Omental fat pad (tissue), 4 donors: Measurements from ENCODE around the gene SLC25A39. TPM values are rescaled to one million over a fixed set of nuclear protein-coding genes. Genes with fewer than 3 reads are reported as not detected.

Experiments
- ATAC-seq: fragments of 150-250 bp; one replicate; pipeline ENCODE4 v1.9.1; 2016; ENCODE audit warnings: mild to moderate bottlenecking, moderate library complexity; ENCODE audit not compliant: low FRiP score
- DNase-seq: peaks from one replicate; pipeline ENCODE4 v3.0.0-alpha.2; 2019; ENCODE audit warnings: low spot score
- total RNA-seq, 4 donors: library from RNA; depleted of rRNA; stranded (reverse); fragments of >200 nt; gene quantifications; one replicate each; pipeline ENCODE4 v1.1.0, GENCODE V29; 2016
- TF ChIP-seq, protein P1 (sequence below), 3 donors: fragments of 450-650 bp; IDR thresholded peaks; one replicate each; pipeline ENCODE4 v1.5.1; 2016 to 2017; ENCODE audit warnings: antibody characterized with exemption in 3 of 3, mild to moderate bottlenecking in 3 of 3, moderate library complexity in 2 of 3

The SLC25A39 gene
- total RNA-seq, 4 donors from 2014 or later: 46.0 to 75.7 (median 60.7) TPM

DNA sequence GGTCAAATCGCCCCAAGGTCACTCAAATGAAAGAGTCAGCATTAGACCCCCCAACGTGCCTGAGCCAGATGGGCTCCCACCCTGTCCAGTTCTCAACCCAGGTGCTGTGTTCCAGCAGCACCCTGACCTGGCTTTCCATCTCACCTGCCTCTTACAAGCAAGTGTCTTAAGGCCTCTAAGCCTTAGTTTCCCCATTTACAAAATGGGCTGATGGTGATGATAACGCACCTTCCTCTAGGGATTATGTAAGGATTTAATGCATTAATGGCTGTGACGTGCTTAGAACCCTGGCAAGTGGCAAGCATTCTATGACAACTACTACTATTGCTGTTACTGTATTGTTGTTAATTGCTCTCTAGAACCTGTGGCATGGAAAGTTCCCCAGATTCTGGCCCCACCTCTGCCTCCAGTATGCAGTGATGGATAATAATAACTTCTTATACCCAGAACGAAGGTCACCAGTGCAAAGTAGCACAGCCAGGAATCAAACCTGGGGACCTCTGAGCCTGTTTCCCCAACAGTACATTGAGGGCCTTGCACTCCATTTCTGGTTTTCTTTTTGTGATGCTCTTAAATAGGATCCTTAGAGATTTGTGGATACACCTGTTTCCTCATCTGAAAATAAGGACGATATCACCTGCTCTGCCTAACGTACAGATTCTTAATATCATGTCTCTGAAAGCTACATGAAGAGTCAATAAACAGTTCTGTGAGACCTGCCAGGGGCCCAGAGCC is 3.3 kb upstream of the SLC25A39 start:
- TF ChIP-seq, protein P1, sequence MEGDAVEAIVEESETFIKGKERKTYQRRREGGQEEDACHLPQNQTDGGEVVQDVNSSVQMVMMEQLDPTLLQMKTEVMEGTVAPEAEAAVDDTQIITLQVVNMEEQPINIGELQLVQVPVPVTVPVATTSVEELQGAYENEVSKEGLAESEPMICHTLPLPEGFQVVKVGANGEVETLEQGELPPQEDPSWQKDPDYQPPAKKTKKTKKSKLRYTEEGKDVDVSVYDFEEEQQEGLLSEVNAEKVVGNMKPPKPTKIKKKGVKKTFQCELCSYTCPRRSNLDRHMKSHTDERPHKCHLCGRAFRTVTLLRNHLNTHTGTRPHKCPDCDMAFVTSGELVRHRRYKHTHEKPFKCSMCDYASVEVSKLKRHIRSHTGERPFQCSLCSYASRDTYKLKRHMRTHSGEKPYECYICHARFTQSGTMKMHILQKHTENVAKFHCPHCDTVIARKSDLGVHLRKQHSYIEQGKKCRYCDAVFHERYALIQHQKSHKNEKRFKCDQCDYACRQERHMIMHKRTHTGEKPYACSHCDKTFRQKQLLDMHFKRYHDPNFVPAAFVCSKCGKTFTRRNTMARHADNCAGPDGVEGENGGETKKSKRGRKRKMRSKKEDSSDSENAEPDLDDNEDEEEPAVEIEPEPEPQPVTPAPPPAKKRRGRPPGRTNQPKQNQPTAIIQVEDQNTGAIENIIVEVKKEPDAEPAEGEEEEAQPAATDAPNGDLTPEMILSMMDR (IDR thresholded peaks at IDR 0.05): no peak
- DNase-seq (no peak), ATAC-seq (no peak)

DNA sequence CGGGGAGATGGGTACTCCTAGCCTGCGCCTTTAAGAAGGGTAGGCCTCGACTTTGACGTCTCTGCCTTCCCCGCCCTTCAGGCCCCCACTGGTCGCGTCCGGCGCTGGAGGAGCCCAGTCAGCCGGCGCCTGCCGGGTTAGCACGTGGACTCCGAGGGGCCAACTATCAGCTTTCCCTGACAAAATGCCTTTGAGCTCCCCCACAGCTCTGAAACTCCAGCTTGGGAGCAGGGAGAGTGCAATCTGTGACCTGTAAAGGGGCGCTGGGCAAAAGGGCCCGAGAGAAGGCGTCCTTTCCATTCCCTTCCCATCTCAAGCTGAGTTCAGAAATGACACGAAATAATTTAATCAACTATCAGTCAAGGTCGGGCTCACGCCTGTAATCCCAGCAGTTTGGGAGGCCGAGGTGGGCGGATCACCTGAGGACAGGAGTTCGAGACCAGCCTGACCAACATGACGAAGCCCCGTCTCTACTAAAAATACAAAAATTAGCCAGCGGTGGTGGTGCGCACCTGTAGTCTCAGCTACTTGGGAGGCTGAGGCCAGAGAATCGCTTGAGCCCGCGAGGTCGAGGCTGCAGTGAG is 2.3 kb upstream of the SLC25A39 start:
- DNase-seq: peak; percentile 91
- TF ChIP-seq, protein P1 (IDR thresholded peaks at IDR 0.05): no peak
- peak; percentile 90 for ATAC-seq

DNA sequence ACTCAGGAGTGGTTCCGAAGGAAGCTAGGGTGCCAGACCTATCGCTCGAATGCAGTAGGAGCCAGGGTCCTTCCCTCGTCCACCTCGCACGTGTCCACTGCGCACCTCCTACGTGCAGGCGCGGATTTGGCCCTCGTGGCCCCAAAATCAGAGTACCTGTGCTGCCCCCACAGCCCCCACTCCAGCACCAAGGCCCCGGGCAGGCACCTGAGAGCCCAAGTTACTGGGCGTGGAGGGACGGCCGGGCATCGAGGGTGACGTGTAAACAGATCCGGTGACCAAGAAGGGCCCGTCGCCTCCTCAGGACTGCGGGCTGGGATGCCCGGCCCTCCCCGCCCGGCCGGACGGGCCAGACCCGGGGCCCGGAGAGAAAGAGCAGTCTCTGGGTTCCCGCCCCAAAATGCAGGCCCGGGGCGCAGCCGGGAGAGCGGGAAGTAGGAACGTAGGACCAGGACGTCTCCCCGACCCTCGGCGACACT is 492 bp downstream of the SLC25A39 start:
- DNase-seq (no peak), ATAC-seq (no peak)
- TF ChIP-seq, protein P1 (IDR thresholded peaks at IDR 0.05): no peak

DNA sequence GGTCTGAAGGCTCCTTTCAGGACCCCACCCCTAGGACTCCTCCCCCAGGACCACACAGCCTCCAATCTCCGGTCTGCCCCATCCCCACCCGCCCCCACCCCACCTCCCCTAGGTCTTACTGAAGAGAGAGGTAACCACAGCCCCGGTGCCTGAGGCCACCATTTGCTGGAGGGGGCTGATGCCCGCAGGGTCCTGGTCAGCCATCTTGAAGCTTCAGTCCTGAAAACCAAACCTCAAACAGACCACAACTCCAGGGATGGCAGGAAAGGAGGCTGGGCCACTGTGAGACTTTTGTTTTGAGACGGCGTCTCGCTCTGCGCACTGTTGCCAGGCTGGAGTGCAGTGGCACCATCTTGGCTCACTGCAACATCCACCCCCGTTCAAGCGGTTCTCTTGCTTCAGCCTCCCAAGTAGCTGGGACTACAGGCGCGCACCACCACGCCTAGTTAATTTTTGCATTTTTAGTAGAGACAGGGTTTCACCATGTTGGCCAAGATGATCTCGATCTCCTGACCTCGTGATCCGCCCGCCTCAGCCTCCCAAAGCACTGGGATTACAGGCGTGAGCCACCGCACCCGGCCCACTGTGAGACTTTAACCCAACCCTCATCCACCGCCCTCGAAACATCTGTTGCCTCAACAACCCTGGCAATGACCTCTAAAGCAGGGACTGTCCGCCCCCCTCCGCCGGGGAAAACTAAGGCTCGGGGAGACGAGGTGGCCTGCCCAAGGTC is 1.1 kb downstream of the SLC25A39 start:
- TF ChIP-seq, protein P1 (IDR thresholded peaks at IDR 0.05): no peak
- DNase-seq (no peak), ATAC-seq (no peak)

DNA sequence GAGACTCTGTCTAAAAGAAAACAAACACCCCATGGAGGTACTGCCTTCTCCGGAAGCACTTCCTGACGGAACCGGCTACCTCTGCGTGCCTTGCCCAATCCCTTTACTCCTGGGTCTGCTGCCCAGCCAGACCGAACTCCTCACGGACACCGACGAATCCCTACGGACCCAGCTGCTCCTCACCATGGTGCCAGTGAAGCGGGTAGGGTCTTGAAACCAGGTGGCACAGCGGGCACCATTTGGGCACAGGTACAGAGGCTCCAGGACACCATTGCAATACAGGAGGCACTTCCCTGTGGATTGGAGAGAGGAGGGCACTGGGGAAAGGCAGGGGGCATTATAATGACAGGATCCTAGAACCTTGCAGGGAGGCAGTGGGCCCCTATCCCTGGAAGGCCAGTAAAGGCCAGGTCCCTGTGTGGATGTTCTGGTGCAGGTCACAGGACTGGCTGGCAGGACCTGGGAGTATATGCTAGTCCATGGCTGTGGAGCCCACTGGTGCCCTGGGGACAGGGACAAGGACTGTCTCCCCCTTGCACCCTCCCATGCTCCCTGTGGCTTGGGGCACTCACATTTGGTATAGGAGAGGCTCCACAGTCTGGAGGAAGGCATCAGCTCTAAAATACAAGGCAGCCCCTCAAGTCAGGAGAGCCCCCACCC is 2.3 kb downstream of the SLC25A39 start:
- ATAC-seq (no peak), DNase-seq (no peak)
- TF ChIP-seq, protein P1 (IDR thresholded peaks at IDR 0.05): no peak

DNA sequence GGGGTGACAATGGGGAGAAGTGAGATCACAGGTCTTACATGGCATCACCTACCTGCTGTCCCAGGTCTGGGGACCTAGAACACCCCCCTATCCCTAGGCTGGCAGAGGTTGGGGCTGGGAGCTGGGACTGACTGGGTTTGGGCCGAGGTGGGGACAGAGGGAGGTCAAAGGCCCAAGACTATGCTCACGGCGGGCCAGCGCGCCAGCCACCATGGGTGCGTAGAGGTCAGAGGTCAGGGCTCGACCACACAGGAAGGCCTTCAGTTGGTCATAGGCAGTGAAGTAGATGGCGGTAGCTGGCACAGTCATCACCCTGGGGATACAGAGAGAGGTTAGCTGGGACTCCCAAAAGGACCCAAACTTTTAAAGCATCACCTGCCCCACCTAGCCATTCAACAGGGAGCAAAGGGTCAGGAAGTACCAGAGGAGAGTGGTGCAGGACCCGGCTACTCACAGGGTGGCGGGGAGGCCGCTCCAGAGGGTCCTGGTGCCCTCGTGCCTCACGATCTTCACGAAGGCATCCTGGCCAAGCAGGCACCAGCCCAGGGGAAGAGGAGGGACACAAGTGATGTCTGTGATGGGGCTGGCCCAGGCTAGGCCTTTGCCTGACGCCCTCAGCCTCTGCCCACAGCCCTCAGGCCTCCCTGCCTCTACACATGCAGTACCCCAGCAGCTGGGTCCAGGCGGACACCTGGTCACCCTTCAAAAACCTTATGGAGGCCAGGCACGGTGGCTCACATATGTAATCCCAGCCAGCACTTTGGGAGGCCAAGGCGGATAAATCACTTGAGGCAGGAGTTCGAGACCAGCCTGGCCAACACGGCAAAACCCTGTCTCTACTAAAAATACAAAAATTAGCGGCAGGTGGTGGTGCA is 3.1 kb downstream of the SLC25A39 start:
- TF ChIP-seq, protein P1 (IDR thresholded peaks at IDR 0.05): no peak
- DNase-seq (no peak), ATAC-seq (no peak)
